ENCODE data around the gene BRD4. TPM values are rescaled to one million over a fixed set of nuclear protein-coding genes. Genes with fewer than 3 reads are reported as not detected.

Gene BRD4
- total and polyA plus RNA-seq, 10 of the 15 experiments (the other 5 are each of a cell fraction or from before 2014, with no cell fraction given) = 5.3 to 84.4 (median 11.8) TPM

- TF ChIP-seq FOS (IDR thresholded peaks at IDR 0.05; ENCODE audit: borderline replicate concordance, extremely low read depth, insufficient read length) (peak; percentile 49), NRF1 (conservative IDR thresholded peaks at IDR 0.05; ENCODE audit: low read depth, low read length) (peak; percentile 56), MYB (IDR thresholded peaks at IDR 0.05; ENCODE audit: borderline replicate concordance, low read depth, low read length) (no peak), RFX5 (IDR thresholded peaks at IDR 0.05; ENCODE audit: low read depth, low read length) (peak; percentile 80), TBL1XR1 (IDR thresholded peaks at IDR 0.05; ENCODE audit: low read depth, low read length) (no peak), BCLAF1 (IDR thresholded peaks at IDR 0.05) (0 out of 2 replicates have a peak, but pooled peaks have one; percentile 22), EP300 (IDR thresholded peaks at IDR 0.05; ENCODE audit: borderline replicate concordance in 1 of 2, control insufficient read depth in 1 of 2, low read depth in 2 of 2, low read length in 2 of 2) (no peak), E2F4 (IDR thresholded peaks at IDR 0.05; ENCODE audit: low read depth, low read length) (0 out of 2 replicates have a peak, but pooled peaks have one; percentile 5), RB1 (IDR thresholded peaks at IDR 0.05; ENCODE audit: borderline replicate concordance) (peak; percentile 74; the same call in 1 of the 2 replicates), RUNX3 (IDR thresholded peaks at IDR 0.05; ENCODE audit: low read length) (no peak; the same call in 1 of the 2 replicates), POU2F2 (IDR thresholded peaks at IDR 0.05; ENCODE audit: borderline replicate concordance, low read depth, low read length) (peak; percentile 84; the same call in 2 of the 3 replicates), GATAD2B (conservative IDR thresholded peaks at IDR 0.05; ENCODE audit: low read depth) (peak; percentile 66; the same call in 1 of the 2 replicates), EGR1 (IDR thresholded peaks at IDR 0.05; ENCODE audit: borderline replicate concordance in 1 of 2, low read depth in 2 of 2, low read length in 2 of 2) (peak in 1 of 2 experiments; percentile 46; a peak in 1 of 3 replicates), CREM (IDR thresholded peaks at IDR 0.05; ENCODE audit: low read depth) (peak; percentile 93), PKNOX1 (IDR thresholded peaks at IDR 0.05) (peak; percentile 98), BACH1 (IDR thresholded peaks at IDR 0.05; ENCODE audit: borderline replicate concordance) (peak; percentile 94), IRF5 (IDR thresholded peaks at IDR 0.05; ENCODE audit: borderline replicate concordance) (no peak), SIX5 (IDR thresholded peaks at IDR 0.05; ENCODE audit: low read depth, low read length, severe bottlenecking) (peak; percentile 79), CHD2 (IDR thresholded peaks at IDR 0.05; ENCODE audit: borderline replicate concordance, low read depth, low read length) (peak; percentile 87)
Measured at GRCh38 chr19:15379083-15379998, 47.0 kb upstream of the BRD4 start, which contains the start of gene AKAP8 (continued).
